SIG-M5 treated with dmso at 0.1 percent for 504 hours (cell line): ENCODE data around the gene LGALS13.

Experiments
- DNase-seq: peaks from one replicate; lab custom pipeline; 2025; ENCODE audit not compliant: unreplicated experiment; lab: John Stamatoyannopoulos, UW

The LGALS13 gene

GRCh38 chr19:39613597-39613996 lies 11.3 kb downstream of the LGALS13 start:
- no peak for DNase-seq

GRCh38 chr19:39617745-39618144 lies 15.4 kb downstream of the LGALS13 start:
- DNase-seq, result no peak

- DNase-seq, result no peak
Observed at GRCh38 chr19:39623946-39624345, 21.6 kb downstream of the LGALS13 start.

- peak; percentile 1 for DNase-seq
Observed at GRCh38 chr19:39627631-39628030, 25.3 kb downstream of the LGALS13 start.

GRCh38 chr19:39631178-39631577 lies 28.9 kb downstream of the LGALS13 start:
- DNase-seq, result no peak

GRCh38 chr19:39631626-39632025 lies 29.3 kb downstream of the LGALS13 start:
- no peak for DNase-seq

- DNase-seq, result no peak
Observed at GRCh38 chr19:39637891-39638290, 35.6 kb downstream of the LGALS13 start.

GRCh38 chr19:39641773-39642172 lies 39.4 kb downstream of the LGALS13 start:
- no peak for DNase-seq

- DNase-seq, result no peak
Observed at GRCh38 chr19:39643591-39643990, 41.3 kb downstream of the LGALS13 start.

GRCh38 chr19:39645800-39646411 lies 43.6 kb downstream of the LGALS13 start:
- DNase-seq, result no peak

- no peak for DNase-seq
Observed at GRCh38 chr19:39647918-39648317, 45.6 kb downstream of the LGALS13 start.

GRCh38 chr19:39655613-39656012 lies 53.3 kb downstream of the LGALS13 start, which contains the start of gene LGALS16:
LGALS16 (plus strand) TSS chr19:39655913; CDS start chr19:39655962, 49 bp downstream.
- no peak for DNase-seq
